BJ (cell line): ENCODE measurements around the gene CLHC1. TPM values are rescaled to one million over a fixed set of nuclear protein-coding genes. Genes with fewer than 3 reads are reported as not detected.
"Not testable (repeated sequence)": the region's sequence is repeated elsewhere in the genome, so short reads cannot be mapped to it uniquely, and the experiment has no call there.

Experiments
- CTCF ChIA-PET: fragments of 350-600 bp; formaldehyde crosslinking; extraction: SDS; loops from one replicate; lab custom pipeline; 2021; ENCODE audit warnings: antibody characterized with exemption, inconsistent platforms; lab: Yijun Ruan, JAX
- POLR2A ChIA-PET: fragments of 300-600 bp; sonication (Branson Sonifier 250); formaldehyde crosslinking; extraction: SDS; loops from one replicate; lab custom pipeline; 2021; ENCODE audit warnings: antibody characterized with exemption; lab: Charles Lee
- DNase-seq: peaks from one replicate; pipeline ENCODE4 v3.0.0-alpha.2; 2011; ENCODE audit warnings: low read depth
- H3K27me3 ChIP-seq: 2 replicates; pipeline ENCODE4 v1.6.0; 2011; ENCODE audit warnings: low read length; ENCODE audit not compliant: control insufficient read depth, insufficient read depth
- H3K36me3 ChIP-seq: 2 replicates; pipeline ENCODE4 v1.5.1; 2011; ENCODE audit warnings: low read length; ENCODE audit not compliant: control insufficient read depth, insufficient read depth
- H3K4me3 ChIP-seq: 2 replicates; pipeline ENCODE4 v1.5.1; 2011; ENCODE audit warnings: low read depth, mild to moderate bottlenecking, control low read depth, low read length
- polyA plus RNA-seq: library from polyadenylated mRNA; depleted of rRNA; stranded (reverse); fragments of >200 nt; gene quantifications from 2 replicates; pipeline ENCODE4 v1.2.3, GENCODE V29; 2011
- TF ChIP-seq, protein P1 (sequence below): IDR thresholded peaks from 2 replicates; pipeline ENCODE4 v1.5.1; 2011; ENCODE audit warnings: low read depth, mild to moderate bottlenecking, control low read depth, inconsistent platforms, low read length, moderate library complexity; ENCODE audit not compliant: insufficient read depth

Gene CLHC1
- polyA plus RNA-seq, 1 experiment, result 3.8 TPM

DNA sequence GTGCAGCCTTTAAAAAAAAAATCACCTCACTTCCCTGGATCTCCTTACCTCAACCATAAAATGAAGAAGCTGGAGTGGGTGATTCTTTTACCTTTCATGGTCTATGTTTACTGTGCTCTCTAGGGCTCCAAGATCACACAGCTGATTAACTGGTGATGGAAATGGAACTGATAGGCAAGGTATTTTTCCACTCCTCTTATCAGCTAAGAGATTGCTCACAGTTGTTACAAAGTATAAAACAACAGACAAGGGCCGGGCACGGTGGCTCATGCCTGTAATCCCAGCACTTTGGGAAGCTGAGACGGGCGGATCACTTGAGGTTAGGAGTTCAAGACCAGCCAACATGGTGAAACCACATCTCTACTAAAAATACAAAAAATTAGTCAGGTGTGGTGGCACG is 14.9 kb upstream of the CLHC1 start:
- DNase-seq, result no peak
- Histone ChIP-seq H3K36me3 (peaks cover 5% of the 10 kb centered on the region), H3K27me3 (no peaks in the 10 kb centered on the region), H3K4me3 (no peak overlapping the region)
- POLR2A ChIA-PET, result no interaction called here
- TF ChIP-seq, protein P1, sequence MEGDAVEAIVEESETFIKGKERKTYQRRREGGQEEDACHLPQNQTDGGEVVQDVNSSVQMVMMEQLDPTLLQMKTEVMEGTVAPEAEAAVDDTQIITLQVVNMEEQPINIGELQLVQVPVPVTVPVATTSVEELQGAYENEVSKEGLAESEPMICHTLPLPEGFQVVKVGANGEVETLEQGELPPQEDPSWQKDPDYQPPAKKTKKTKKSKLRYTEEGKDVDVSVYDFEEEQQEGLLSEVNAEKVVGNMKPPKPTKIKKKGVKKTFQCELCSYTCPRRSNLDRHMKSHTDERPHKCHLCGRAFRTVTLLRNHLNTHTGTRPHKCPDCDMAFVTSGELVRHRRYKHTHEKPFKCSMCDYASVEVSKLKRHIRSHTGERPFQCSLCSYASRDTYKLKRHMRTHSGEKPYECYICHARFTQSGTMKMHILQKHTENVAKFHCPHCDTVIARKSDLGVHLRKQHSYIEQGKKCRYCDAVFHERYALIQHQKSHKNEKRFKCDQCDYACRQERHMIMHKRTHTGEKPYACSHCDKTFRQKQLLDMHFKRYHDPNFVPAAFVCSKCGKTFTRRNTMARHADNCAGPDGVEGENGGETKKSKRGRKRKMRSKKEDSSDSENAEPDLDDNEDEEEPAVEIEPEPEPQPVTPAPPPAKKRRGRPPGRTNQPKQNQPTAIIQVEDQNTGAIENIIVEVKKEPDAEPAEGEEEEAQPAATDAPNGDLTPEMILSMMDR, result no peak
- CTCF ChIA-PET, result interaction anchor here (0.7 kb wide), 1 partner anchor 9 kb away, joined by 3 read pairs; no protein-coding TSS in a partner anchor

DNA sequence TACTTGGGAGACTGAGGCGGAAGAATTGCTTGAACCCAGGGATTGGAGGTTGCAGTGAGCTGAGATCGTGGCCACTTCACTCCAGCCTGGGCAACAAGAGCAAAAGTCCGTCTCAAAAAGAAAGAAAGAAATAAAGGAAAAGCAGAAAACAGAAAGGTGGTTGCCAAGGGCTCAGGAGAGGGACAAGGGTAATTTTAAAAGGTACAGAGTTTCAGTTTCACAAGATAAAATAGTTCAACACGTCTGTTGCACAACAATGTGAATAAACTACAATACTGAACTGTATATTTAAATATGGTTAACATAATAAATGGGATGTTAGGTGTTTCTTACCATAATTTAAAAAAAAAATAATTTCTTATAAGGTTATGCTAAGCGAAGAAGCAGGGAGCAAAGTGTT is 13.3 kb upstream of the CLHC1 start:
- H3K4me3 ChIP-seq, result no peak overlapping the region
- POLR2A ChIA-PET, result no interaction called here
- DNase-seq, result no peak
- H3K36me3 ChIP-seq, result peaks cover 5% of the 10 kb centered on the region
- CTCF ChIA-PET, result no interaction called here
- TF ChIP-seq, protein P1, result no peak
- no peaks in the 10 kb centered on the region for H3K27me3 ChIP-seq

DNA sequence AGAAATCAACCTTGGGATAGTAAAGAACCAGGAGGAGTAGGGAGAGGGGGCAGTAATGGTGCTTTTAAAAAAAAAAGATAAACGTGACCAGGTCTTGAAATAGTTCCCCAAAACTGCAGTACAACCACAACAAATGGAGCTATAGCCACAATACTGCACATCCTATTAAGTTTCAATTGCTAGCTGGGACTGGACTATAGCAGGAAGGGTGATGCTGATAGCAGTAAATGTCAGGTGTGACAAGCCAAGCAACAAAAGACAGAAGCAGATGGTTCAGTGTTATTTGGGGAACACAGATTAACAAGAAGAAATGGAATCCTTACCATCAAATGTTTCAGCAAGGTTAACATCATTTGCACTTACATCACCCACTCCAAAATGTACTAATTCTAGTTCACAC is 10.5 kb upstream of the CLHC1 start:
- TF ChIP-seq, protein P1, result no peak
- CTCF ChIA-PET, result no interaction called here
- no peak for DNase-seq
- POLR2A ChIA-PET, result no interaction called here
- Histone ChIP-seq H3K27me3 (no peaks in the 10 kb centered on the region), H3K36me3 (peaks cover 1% of the 10 kb centered on the region; the same call in 1 of the 2 replicates), H3K4me3 (no peak overlapping the region)

DNA sequence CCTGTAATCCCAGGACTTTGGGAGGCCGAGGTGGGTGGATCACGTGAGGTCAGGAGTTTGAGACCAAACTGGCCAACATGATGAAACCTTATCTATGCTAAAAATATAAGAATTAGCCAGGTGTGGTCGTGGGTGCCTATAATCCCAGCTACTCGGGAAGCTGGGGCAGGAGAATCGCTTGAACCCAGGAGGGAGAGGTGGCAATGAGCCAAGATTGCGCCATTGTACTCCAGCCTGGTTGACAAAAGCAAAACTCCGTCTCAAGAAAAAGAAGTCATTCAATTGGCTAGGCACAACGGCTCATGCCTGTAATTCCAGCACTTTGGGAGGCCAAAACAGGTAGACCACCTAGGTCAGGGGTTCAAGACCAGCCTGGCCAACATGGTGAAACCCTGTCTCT is 9.5 kb upstream of the CLHC1 start:
- POLR2A ChIA-PET, CTCF ChIA-PET, H3K36me3 ChIP-seq: not testable (repeated sequence)

DNA sequence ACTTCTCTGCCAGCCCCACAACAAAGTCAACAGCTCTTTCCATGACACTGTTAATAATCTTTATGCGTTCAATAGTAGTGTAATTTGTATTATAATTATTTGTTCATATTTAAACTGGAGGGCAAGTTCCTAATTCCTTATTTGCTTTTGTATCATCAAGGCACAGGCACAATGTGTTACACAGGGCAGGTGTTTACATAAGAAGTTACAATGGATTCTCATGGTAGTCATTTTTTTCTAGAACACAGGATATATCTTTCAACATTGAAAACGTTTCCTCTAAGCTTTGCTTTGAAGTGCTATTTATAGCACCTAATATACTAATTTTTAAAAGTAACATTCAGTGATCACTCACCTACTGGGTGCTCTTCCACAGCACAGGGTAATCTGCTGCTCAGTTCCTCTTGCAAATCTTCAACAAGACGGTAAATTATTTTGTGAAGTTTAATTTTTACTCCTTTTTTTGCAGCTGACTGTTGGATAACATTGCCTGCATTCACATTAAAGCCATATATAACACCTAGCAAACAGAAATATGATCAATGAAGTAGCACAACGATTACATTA is 7.6 kb upstream of the CLHC1 start:
- TF ChIP-seq, protein P1, result no peak
- Histone ChIP-seq H3K27me3 (no peaks in the 10 kb centered on the region), H3K36me3 (peaks cover 3% of the 10 kb centered on the region; the same call in 1 of the 2 replicates), H3K4me3 (no peak overlapping the region)
- ChIA-PET CTCF (no interaction called here), POLR2A (no interaction called here)
- no peak for DNase-seq

More for the DNA sequence above, 9.5 kb upstream of the CLHC1 start:
- H3K4me3 ChIP-seq, H3K27me3 ChIP-seq, DNase-seq: not testable (repeated sequence)

DNA sequence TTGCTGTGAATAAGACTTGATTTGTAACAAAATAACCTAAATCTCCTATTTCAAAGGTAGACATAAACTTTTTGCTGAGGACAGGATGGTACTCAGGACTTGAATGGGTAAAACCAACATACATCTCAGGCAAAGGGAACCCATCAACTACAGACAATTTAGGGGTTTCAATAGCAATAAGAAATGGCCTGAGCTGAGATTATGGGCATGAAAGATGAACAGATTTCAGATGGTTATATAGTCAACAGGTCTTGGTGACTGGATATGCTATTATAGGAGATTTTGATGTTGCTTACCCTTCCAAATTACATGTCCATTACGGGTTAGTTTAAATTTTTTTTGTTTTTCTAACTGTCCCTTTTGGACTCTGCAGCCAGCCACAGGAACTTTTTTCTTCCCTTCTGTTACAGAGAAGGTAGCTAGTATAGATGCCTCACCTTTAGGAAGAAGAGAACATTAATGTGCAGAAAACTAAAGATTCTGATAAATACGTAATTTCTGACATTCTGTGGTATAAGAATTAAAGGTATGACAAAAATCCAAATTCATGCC is 5.0 kb upstream of the CLHC1 start:
- CTCF ChIA-PET, result no interaction called here
- DNase-seq, result no peak
- POLR2A ChIA-PET, result no interaction called here
- no peak overlapping the region for H3K4me3 ChIP-seq
- TF ChIP-seq, protein P1, result no peak
- H3K27me3 ChIP-seq, result no peaks in the 10 kb centered on the region
- peaks cover 3% of the 10 kb centered on the region; the same call in 1 of the 2 replicates for H3K36me3 ChIP-seq
